Activated T-cell treated with anti-CD3 and anti-CD28 coated beads, Interleukin-2, amount 50 U/mL, for 4 hours (primary cell): ENCODE measurements around the gene CPT1C. TPM values are rescaled to one million over a fixed set of nuclear protein-coding genes. Genes with fewer than 3 reads are reported as not detected.

Experiments
- ATAC-seq, 2 donors: fragments of 200-7000 bp; cut with Tn5 transposase; one replicate each; pipeline ENCODE4 v1.10.0; 2021
- DNase-seq: peaks from one replicate; pipeline ENCODE4 v3.0.0-alpha.2; 2020
- H3K27me3 Mint-ChIP-seq: one replicate; pipeline ENCODE4 v1.8.0; 2021; ENCODE audit warnings: low read depth, mixed read lengths
- H3K36me3 Mint-ChIP-seq: one replicate; pipeline ENCODE4 v1.8.0; 2022; ENCODE audit warnings: mixed read lengths; ENCODE audit not compliant: insufficient read depth
- H3K4me1 Mint-ChIP-seq: one replicate; pipeline ENCODE4 v1.8.0; 2021; ENCODE audit warnings: low read depth, mixed read lengths
- H3K4me3 Mint-ChIP-seq: one replicate; pipeline ENCODE4 v1.8.0; 2021; ENCODE audit warnings: mild to moderate bottlenecking, moderate library complexity, mixed read lengths
- H3K9me3 Mint-ChIP-seq: one replicate; pipeline ENCODE4 v1.8.0; 2021; ENCODE audit warnings: mixed read lengths
- total RNA-seq, 3 donors: library from RNA; stranded (reverse); gene quantifications; one replicate each; pipeline ENCODE4 v1.2.1, GENCODE V29; 2021

The CPT1C gene
- total RNA-seq, 3 donors from 2014 or later: 0.60 to 1.2 (median 0.95) TPM

GRCh38 chr19:49761625-49762311 lies 70.9 kb downstream of the CPT1C start:
- DNase-seq: no peak
- no peaks in the 10 kb centered on the region for H3K27me3 Mint-ChIP-seq
- no peak for ATAC-seq

GRCh38 chr19:49763230-49763629 lies 72.3 kb downstream of the CPT1C start, which contains the start of gene TSKS:
TSS of gene TSKS (minus strand) at chr19:49763306. CDS start at chr19:49763247, 59 bp downstream.
- H3K36me3 Mint-ChIP-seq: no peaks in the 10 kb centered on the region
- H3K4me1 Mint-ChIP-seq: peaks cover 18% of the 10 kb centered on the region
- H3K4me3 Mint-ChIP-seq: no peak within 1 kb of the TSS
- DNase-seq (no peak), ATAC-seq (no peak)
- H3K27me3 Mint-ChIP-seq: no peaks in the 10 kb centered on the region
- no peaks in the 10 kb centered on the region for H3K9me3 Mint-ChIP-seq

More at GRCh38 chr19:49761625-49762311, 70.9 kb downstream of the CPT1C start:
- Mint-ChIP-seq H3K36me3 (no peaks in the 10 kb centered on the region), H3K9me3 (no peaks in the 10 kb centered on the region), H3K4me1 (peaks cover 7% of the 10 kb centered on the region), H3K4me3 (peak overlapping the region; percentile 31)

Other genes starting within 250 kb of the CPT1C start
- under 1 TPM in 2 of 3 donors, not detected in 1; 0.08 to 0.13 TPM for gene SLC17A7, start 249.6 kb upstream of the CPT1C start, total RNA-seq
- gene PIH1D1, start 239.3 kb upstream of the CPT1C start, total RNA-seq: 100 to 1,000 TPM in 2 of 3 donors, 10 to 100 TPM in 1; 95.0 to 105 (median 105) TPM
- gene ALDH16A1, start 237.9 kb upstream of the CPT1C start, total RNA-seq: 10 to 100 TPM; 35.4 to 42.9 (median 35.8) TPM
- gene FLT3LG, start 216.9 kb upstream of the CPT1C start, total RNA-seq: 10 to 100 TPM; 52.3 to 64.8 (median 56.9) TPM
- gene RPL13A, start 203.5 kb upstream of the CPT1C start, total RNA-seq: 1,000 to 10,000 TPM; 4,599 to 4,940 (median 4,852) TPM
- 1,000 to 10,000 TPM; 2,890 to 3,149 (median 2,904) TPM for gene RPS11, start 194.7 kb upstream of the CPT1C start, total RNA-seq
- 1 to 10 TPM; 5.8 to 9.5 (median 8.9) TPM for gene FCGRT, start 178.5 kb upstream of the CPT1C start, total RNA-seq
- 1 to 10 TPM; 2.4 to 4.0 (median 3.5) TPM for gene RCN3, start 163.1 kb upstream of the CPT1C start, total RNA-seq
- gene NOSIP, start 110.6 kb upstream of the CPT1C start, total RNA-seq: 10 to 100 TPM; 86.0 to 89.6 (median 87.0) TPM
- gene PRRG2, start 109.8 kb upstream of the CPT1C start, total RNA-seq: 1 to 10 TPM; 1.0 to 1.4 (median 1.3) TPM
- 10 to 100 TPM; 28.0 to 33.1 (median 28.7) TPM for gene PRR12, start 99.9 kb upstream of the CPT1C start, total RNA-seq
- gene RRAS, start 51.0 kb upstream of the CPT1C start, total RNA-seq: 1 to 10 TPM; 2.3 to 3.8 (median 3.5) TPM
- 10 to 100 TPM; 81.7 to 82.9 (median 82.5) TPM for gene SCAF1, start 48.9 kb upstream of the CPT1C start, total RNA-seq
- 100 to 1,000 TPM; 140 to 160 (median 148) TPM for gene IRF3, start 25.3 kb upstream of the CPT1C start, total RNA-seq
- gene BCL2L12, start 25.2 kb upstream of the CPT1C start, total RNA-seq: 10 to 100 TPM; 64.6 to 71.2 (median 71.1) TPM
- 100 to 1,000 TPM; 692 to 815 (median 725) TPM for gene PRMT1, start 13.8 kb upstream of the CPT1C start, total RNA-seq
- 10 to 100 TPM; 16.3 to 20.8 (median 17.2) TPM for gene ADM5, start 1.5 kb upstream of the CPT1C start, total RNA-seq
- 1 to 10 TPM in 1 of 3 donors, under 1 TPM in 1, not detected in 1; 0.40 to 1.2 TPM for gene TSKS, start 72.2 kb downstream of the CPT1C start, total RNA-seq
- 10 to 100 TPM; 63.6 to 73.6 (median 71.5) TPM for gene AP2A1, start 75.9 kb downstream of the CPT1C start, total RNA-seq
- 10 to 100 TPM; 15.6 to 19.9 (median 18.5) TPM for gene FUZ, start 122.2 kb downstream of the CPT1C start, total RNA-seq
- 10 to 100 TPM; 44.1 to 51.0 (median 47.2) TPM for gene MED25, start 127.2 kb downstream of the CPT1C start, total RNA-seq
- 10 to 100 TPM; 77.8 to 86.3 (median 83.7) TPM for gene PTOV1, start 160.0 kb downstream of the CPT1C start, total RNA-seq
- 100 to 1,000 TPM; 110 to 120 (median 110) TPM for gene PNKP, start 176.5 kb downstream of the CPT1C start, total RNA-seq
- 10 to 100 TPM; 25.3 to 31.6 (median 28.0) TPM for gene AKT1S1, start 186.2 kb downstream of the CPT1C start, total RNA-seq
- 10 to 100 TPM; 29.1 to 30.5 (median 29.3) TPM for gene TBC1D17, start 186.6 kb downstream of the CPT1C start, total RNA-seq
- gene IL4I1, start 205.8 kb downstream of the CPT1C start, total RNA-seq: 10 to 100 TPM; 24.7 to 52.7 (median 36.4) TPM
- 10 to 100 TPM; 58.4 to 73.1 (median 60.6) TPM for gene ATF5, start 238.1 kb downstream of the CPT1C start, total RNA-seq
- gene NUP62, start 238.4 kb downstream of the CPT1C start, total RNA-seq: 100 to 1,000 TPM; 172 to 189 (median 184) TPM